ENCODE data around the gene RIC8B.

DNA sequence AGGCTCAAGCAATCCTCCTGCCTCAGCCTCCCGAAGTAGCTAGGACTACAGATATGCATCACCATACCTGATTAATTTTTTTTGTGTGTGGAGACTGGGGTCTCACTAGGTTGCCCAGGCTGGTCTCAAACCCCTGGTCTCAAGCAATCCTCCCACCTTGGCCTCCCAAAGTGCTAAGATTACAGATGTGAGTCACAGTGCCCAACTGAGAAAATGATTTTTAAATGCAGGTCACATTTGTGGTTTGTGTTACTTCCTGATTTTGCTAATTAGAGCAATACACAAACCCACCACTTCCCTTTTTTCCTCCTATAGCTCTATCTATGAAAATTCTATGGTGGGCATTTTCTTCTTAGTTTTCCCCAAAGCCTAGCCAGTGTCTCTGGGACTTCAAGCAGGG lies 135.7 kb downstream of the RIC8B start:
- TF ChIP-seq, protein P1, sequence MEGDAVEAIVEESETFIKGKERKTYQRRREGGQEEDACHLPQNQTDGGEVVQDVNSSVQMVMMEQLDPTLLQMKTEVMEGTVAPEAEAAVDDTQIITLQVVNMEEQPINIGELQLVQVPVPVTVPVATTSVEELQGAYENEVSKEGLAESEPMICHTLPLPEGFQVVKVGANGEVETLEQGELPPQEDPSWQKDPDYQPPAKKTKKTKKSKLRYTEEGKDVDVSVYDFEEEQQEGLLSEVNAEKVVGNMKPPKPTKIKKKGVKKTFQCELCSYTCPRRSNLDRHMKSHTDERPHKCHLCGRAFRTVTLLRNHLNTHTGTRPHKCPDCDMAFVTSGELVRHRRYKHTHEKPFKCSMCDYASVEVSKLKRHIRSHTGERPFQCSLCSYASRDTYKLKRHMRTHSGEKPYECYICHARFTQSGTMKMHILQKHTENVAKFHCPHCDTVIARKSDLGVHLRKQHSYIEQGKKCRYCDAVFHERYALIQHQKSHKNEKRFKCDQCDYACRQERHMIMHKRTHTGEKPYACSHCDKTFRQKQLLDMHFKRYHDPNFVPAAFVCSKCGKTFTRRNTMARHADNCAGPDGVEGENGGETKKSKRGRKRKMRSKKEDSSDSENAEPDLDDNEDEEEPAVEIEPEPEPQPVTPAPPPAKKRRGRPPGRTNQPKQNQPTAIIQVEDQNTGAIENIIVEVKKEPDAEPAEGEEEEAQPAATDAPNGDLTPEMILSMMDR (IDR thresholded peaks at IDR 0.05; ENCODE audit: low read depth, low read length, poor library complexity, severe bottlenecking), result no peak
- no peak for TF ChIP-seq EZH2phosphoT487 (IDR thresholded peaks at IDR 0.05; ENCODE audit: borderline replicate concordance, low read length)
